NT2/D1 (cell line): ENCODE data around the gene TALDO1.

ENCODE experiments used
- SUZ12 ChIP-seq: IDR thresholded peaks from 2 replicates; pipeline ENCODE4 v1.6.1; 2011; ENCODE audit not compliant: insufficient read length, insufficient read depth; ENCODE audit errors: extremely low read depth
- YY1 ChIP-seq: IDR thresholded peaks from 2 replicates; pipeline ENCODE4 v1.6.1; 2011; ENCODE audit not compliant: insufficient read length, insufficient read depth

GRCh38 chr11:746289-747157 is 741 bp upstream of the TALDO1 start:
- TF ChIP-seq YY1 (no peak), SUZ12 (no peak)
